ENCODE data around the gene TRIM37.

DNA sequence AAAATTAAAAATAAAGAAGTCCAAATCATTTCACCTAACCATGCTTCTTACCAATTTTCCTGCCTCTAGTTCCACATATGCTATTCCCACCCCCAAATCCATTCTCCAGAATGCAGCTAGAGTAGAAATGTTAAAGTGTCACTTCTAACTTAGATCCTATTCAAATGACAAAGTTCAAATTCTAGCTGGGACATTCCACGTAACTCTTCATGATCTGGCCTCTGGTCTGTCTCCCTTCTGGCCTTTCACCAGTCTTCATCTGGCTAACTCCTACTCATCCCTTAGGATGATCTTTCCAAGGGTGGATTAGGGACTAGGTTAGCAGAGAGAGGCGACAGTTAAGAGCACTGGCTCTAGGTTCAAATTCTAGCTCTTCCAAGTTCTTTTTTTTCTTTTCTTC is 97.9 kb downstream of the TRIM37 start:
- TF ChIP-seq CTCF (IDR thresholded peaks at IDR 0.05) (no peak), EZH2phosphoT487 (IDR thresholded peaks at IDR 0.05) (no peak), EZH2 (IDR thresholded peaks at IDR 0.05) (no peak)
